ENCODE measurements around the gene PANK4.

DNA sequence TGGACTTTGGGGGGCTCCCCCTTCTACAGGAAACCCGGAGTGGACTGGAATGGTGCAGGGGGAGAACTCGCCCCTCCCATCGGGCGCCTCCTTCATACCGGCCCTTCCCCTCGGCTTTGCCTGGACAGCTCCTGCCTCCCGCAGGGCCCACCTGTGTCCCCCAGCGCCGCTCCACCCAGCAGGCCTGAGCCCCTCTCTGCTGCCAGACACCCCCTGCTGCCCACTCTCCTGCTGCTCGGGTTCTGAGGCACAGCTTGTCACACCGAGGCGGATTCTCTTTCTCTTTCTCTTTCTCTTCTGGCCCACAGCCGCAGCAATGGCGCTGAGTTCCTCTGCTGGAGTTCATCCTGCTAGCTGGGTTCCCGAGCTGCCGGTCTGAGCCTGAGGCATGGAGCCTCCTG is 29.9 kb upstream of the PANK4 start, which contains the start of gene TNFRSF14:
- TF ChIP-seq, protein P1, sequence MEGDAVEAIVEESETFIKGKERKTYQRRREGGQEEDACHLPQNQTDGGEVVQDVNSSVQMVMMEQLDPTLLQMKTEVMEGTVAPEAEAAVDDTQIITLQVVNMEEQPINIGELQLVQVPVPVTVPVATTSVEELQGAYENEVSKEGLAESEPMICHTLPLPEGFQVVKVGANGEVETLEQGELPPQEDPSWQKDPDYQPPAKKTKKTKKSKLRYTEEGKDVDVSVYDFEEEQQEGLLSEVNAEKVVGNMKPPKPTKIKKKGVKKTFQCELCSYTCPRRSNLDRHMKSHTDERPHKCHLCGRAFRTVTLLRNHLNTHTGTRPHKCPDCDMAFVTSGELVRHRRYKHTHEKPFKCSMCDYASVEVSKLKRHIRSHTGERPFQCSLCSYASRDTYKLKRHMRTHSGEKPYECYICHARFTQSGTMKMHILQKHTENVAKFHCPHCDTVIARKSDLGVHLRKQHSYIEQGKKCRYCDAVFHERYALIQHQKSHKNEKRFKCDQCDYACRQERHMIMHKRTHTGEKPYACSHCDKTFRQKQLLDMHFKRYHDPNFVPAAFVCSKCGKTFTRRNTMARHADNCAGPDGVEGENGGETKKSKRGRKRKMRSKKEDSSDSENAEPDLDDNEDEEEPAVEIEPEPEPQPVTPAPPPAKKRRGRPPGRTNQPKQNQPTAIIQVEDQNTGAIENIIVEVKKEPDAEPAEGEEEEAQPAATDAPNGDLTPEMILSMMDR (IDR thresholded peaks at IDR 0.05; ENCODE audit: insufficient read depth, low read depth, low read length): no peak
- no peak for TF ChIP-seq EZH2 (IDR thresholded peaks at IDR 0.05; ENCODE audit: insufficient read depth, low read length)
